ENCODE results near the gene CFAP20. TPM values are rescaled to one million over a fixed set of nuclear protein-coding genes. Genes with fewer than 3 reads are reported as not detected.

The CFAP20 gene
- total RNA-seq, 6 donors from 2014 or later = 12.6 to 43.3 (median 26.4) TPM

DNA sequence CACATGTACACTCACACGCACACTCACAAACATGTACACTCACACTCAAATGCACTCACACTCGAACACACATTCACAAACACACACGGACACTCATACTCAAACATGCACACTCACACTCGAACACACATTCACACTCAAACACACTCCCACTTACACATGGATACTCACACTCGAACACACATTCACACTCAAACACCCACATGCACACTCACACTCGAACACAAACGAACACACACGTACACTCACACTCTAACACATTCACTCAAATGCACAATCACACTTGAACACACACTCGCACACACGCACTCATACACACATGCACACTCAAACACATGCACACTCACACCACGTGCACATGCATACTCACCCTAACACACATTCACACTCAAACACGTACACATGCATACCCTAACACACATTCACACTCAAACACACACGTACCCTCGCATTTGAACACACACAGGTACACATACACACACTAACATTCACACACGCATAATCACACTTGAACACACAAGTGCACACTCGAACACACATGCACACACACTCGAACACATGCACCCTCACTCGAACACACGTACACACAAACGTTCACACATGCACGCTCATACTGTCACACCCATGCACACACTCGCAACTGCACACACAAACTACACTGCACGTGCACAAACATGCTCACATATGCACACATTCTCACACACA lies 41.8 kb downstream of the CFAP20 start:
- no peak for DNase-seq
- Histone ChIP-seq H3K36me3 (no peaks in the 10 kb centered on the region), H3K9me3 (no peaks in the 10 kb centered on the region), H3K27me3 (no peaks in the 10 kb centered on the region), H3K4me1 (no peaks in the 10 kb centered on the region), H3K4me3 (no peak overlapping the region), H3K27ac (no peak overlapping the region)
- TF ChIP-seq POLR2A (IDR thresholded peaks at IDR 0.05) = no peak
- no peak for ATAC-seq (ENCODE audit: low FRiP score in 2 of 2)
- WGBS, 2 donors = 87 to 93% methylated on average over 23 of the region's 23 CpGs

DNA sequence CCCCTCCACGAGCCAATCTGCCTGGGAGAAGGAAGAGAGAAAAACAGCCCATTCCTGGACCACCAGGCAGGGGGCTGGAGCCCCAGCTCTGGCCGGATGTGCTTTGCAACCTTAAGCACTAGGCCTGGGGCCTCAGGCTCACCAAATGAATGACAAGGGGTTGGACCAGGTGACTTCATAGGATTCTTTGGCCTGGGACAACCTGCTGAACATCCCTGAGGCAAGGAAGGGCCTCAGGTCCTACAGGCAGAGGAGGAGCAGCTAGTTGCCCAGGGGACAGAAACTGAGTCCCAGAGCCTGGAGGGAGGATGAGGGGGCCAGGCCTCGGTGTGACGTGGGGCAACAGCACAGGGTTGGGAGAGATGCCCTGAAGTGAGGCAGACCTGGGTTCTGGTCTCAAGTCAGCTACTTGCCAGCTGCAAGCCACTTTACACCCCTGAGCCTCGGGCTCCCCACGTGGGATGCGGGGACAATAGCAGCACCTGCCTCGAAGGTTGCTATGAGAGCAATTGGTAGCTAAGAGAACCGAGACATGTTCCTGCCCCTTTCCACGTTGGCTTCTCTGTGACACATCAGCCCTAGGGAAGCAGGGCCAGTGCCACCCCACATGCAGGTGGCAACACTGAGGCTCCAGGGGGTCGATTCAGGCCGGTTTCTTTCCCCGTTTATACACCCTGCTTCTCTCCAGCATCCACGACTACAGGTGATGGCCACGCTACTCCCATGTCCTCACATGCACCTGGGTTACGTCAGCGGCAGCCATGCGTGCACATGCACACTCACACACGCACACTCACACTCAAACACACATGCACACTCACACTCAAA lies 42.6 kb downstream of the CFAP20 start:
- no peaks in the 10 kb centered on the region for H3K36me3 ChIP-seq
- no peak for DNase-seq
- H3K27me3 ChIP-seq = no peaks in the 10 kb centered on the region
- 81 to 86% methylated on average over 17 to 19 of the region's 19 CpGs for WGBS, 2 donors
- H3K4me1 ChIP-seq = no peaks in the 10 kb centered on the region
- no peak for TF ChIP-seq EP300 (IDR thresholded peaks at IDR 0.05)
- no peak for TF ChIP-seq POLR2AphosphoS5 (IDR thresholded peaks at IDR 0.05)
- TF ChIP-seq POLR2A (IDR thresholded peaks at IDR 0.05) = no peak
- TF ChIP-seq, protein P1, sequence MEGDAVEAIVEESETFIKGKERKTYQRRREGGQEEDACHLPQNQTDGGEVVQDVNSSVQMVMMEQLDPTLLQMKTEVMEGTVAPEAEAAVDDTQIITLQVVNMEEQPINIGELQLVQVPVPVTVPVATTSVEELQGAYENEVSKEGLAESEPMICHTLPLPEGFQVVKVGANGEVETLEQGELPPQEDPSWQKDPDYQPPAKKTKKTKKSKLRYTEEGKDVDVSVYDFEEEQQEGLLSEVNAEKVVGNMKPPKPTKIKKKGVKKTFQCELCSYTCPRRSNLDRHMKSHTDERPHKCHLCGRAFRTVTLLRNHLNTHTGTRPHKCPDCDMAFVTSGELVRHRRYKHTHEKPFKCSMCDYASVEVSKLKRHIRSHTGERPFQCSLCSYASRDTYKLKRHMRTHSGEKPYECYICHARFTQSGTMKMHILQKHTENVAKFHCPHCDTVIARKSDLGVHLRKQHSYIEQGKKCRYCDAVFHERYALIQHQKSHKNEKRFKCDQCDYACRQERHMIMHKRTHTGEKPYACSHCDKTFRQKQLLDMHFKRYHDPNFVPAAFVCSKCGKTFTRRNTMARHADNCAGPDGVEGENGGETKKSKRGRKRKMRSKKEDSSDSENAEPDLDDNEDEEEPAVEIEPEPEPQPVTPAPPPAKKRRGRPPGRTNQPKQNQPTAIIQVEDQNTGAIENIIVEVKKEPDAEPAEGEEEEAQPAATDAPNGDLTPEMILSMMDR (IDR thresholded peaks at IDR 0.05) = no peak
- ATAC-seq (ENCODE audit: low FRiP score in 2 of 2) = peak in 1 of 2 donors; percentile 27
- no peak overlapping the region for H3K4me3 ChIP-seq
- H3K27ac ChIP-seq = no peak overlapping the region
- no peaks in the 10 kb centered on the region for H3K9me3 ChIP-seq

GRCh38 chr16:58085584-58086251 lies 43.5 kb downstream of the CFAP20 start:
- Histone ChIP-seq H3K27ac (no peak overlapping the region), H3K4me3 (no peak overlapping the region), H3K27me3 (no peaks in the 10 kb centered on the region), H3K36me3 (no peaks in the 10 kb centered on the region), H3K4me1 (peaks cover 0 to 6% (median 2%) of the 10 kb centered on the region in 4 donors), H3K9me3 (no peaks in the 10 kb centered on the region)
- DNase-seq (no peak), ATAC-seq (ENCODE audit: low FRiP score in 2 of 2) (no peak)
- no peak for TF ChIP-seq EP300 (IDR thresholded peaks at IDR 0.05)
- TF ChIP-seq, protein P1 (IDR thresholded peaks at IDR 0.05) = no peak
- TF ChIP-seq POLR2AphosphoS5 (IDR thresholded peaks at IDR 0.05) = no peak
- TF ChIP-seq POLR2A (IDR thresholded peaks at IDR 0.05) = no peak
- 80 to 83% methylated on average over 11 to 21 of the region's 21 CpGs for WGBS, 2 donors

DNA sequence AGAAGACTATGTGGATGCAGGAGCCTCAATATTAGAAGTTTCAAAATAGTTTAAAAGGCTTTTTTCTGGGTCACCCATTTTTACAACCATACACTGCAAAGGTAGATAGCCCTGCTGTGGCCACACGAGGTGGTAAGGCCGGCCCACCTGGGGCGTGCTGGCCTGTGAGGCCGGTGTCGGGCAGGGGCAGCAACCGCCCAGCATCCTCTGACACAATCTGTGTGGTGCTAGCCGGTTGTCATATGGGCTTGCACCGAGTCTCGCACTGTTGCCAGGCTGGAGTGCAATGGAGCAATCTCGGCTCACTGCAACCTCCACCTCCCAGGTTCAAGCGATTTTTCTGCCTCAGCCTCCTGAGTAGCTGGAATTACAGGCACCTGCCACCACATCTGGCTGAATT lies 44.0 kb downstream of the CFAP20 start:
- DNase-seq (no peak), ATAC-seq (ENCODE audit: low FRiP score in 2 of 2) (no peak)
- Histone ChIP-seq H3K9me3 (no peaks in the 10 kb centered on the region), H3K4me1 (peaks cover 0 to 7% (median 2%) of the 10 kb centered on the region in 4 donors), H3K36me3 (no peaks in the 10 kb centered on the region), H3K4me3 (no peak overlapping the region), H3K27me3 (no peaks in the 10 kb centered on the region), H3K27ac (no peak overlapping the region)
- TF ChIP-seq POLR2AphosphoS5 (IDR thresholded peaks at IDR 0.05) = no peak
- no peak for TF ChIP-seq POLR2A (IDR thresholded peaks at IDR 0.05)
- no peak for TF ChIP-seq EP300 (IDR thresholded peaks at IDR 0.05)
- TF ChIP-seq, protein P1 (IDR thresholded peaks at IDR 0.05) = no peak
- WGBS, 2 donors = 91 to 94% methylated on average over 11 of the region's 11 CpGs

DNA sequence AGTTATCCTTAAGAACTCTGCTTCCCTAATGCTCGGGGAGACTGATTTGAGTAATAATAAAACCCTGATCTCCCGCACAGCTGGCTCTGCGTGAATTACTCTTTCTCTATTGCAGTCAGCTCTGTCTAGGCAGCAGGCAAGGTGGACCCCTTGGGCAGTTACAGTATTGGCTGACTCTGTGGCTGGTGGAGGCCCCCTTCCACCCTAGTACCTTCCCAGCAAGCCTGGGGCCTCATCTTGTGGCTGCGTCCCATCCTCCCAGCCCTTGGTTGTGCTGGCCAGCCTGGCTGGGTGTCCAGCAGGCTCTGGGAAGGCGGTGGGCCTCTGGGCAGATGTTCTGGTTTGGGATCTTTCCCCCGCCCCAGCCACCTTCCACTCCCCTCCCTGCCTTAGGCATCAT lies 44.5 kb downstream of the CFAP20 start:
- no peak for DNase-seq
- Histone ChIP-seq H3K4me3 (no peak overlapping the region), H3K27ac (no peak overlapping the region), H3K27me3 (no peaks in the 10 kb centered on the region), H3K9me3 (no peaks in the 10 kb centered on the region), H3K4me1 (peaks cover 0 to 11% (median 2%) of the 10 kb centered on the region in 4 donors), H3K36me3 (no peaks in the 10 kb centered on the region)
- ATAC-seq (ENCODE audit: low FRiP score in 2 of 2) = no peak
- no peak for TF ChIP-seq POLR2A (IDR thresholded peaks at IDR 0.05)
- no peak for TF ChIP-seq POLR2AphosphoS5 (IDR thresholded peaks at IDR 0.05)
- TF ChIP-seq EP300 (IDR thresholded peaks at IDR 0.05) = no peak
- TF ChIP-seq, protein P1 (IDR thresholded peaks at IDR 0.05) = no peak
- 92 to 97% methylated on average over 5 to 6 of the region's 6 CpGs for WGBS, 2 donors
